Stimulated activated naive CD8-positive, alpha-beta T cell treated with anti-CD3 and anti-CD28 coated beads, Interleukin-15, Interleukin-2, amounts not matched to agents 100 ng/mL and 50 ng/mL, for 24 hours (primary cell): ENCODE data around the gene KCTD1.

Experiments
- H3K27ac Mint-ChIP-seq: one replicate; pipeline ENCODE4 v1.8.0; 2021; ENCODE audit warnings: mild to moderate bottlenecking, mixed read lengths
- H3K27me3 Mint-ChIP-seq: one replicate; pipeline ENCODE4 v1.8.0; 2021; ENCODE audit warnings: mixed read lengths
- H3K36me3 Mint-ChIP-seq: one replicate; pipeline ENCODE4 v1.8.0; 2021; ENCODE audit warnings: low read depth, mixed read lengths
- H3K4me1 Mint-ChIP-seq: one replicate; pipeline ENCODE4 v1.8.0; 2021; ENCODE audit warnings: low read depth, mixed read lengths
- H3K4me3 Mint-ChIP-seq: one replicate; pipeline ENCODE4 v1.8.0; 2021; ENCODE audit warnings: mild to moderate bottlenecking, mixed read lengths
- H3K9me3 Mint-ChIP-seq: one replicate; pipeline ENCODE4 v1.8.0; 2021; ENCODE audit warnings: mixed read lengths

The KCTD1 gene

DNA sequence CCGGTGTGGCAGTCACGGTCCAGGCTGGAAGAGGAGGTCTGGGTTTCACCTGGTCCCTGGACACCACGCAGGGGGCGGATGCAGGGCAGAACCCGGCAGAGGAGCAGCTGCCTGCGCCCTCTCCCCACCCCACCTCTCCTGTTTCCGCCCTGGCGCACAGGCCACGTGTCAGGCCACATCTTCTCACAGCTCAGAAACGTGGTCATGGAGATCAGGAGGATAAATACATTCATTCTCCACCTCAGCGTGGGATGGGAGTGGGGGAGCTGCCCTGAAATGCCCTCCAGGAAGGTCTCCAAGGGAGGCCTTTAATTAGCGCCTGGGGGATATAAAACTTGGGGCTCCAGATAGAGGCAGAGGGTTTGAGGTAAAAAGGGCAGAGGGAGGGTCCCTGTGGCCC, 142.0 kb downstream of the KCTD1 start:
- Mint-ChIP-seq H3K27me3 (no peaks in the 10 kb centered on the region), H3K4me1 (no peaks in the 10 kb centered on the region), H3K36me3 (peaks cover 4% of the 10 kb centered on the region), H3K9me3 (no peaks in the 10 kb centered on the region), H3K27ac (no peak overlapping the region), H3K4me3 (no peak overlapping the region)

DNA sequence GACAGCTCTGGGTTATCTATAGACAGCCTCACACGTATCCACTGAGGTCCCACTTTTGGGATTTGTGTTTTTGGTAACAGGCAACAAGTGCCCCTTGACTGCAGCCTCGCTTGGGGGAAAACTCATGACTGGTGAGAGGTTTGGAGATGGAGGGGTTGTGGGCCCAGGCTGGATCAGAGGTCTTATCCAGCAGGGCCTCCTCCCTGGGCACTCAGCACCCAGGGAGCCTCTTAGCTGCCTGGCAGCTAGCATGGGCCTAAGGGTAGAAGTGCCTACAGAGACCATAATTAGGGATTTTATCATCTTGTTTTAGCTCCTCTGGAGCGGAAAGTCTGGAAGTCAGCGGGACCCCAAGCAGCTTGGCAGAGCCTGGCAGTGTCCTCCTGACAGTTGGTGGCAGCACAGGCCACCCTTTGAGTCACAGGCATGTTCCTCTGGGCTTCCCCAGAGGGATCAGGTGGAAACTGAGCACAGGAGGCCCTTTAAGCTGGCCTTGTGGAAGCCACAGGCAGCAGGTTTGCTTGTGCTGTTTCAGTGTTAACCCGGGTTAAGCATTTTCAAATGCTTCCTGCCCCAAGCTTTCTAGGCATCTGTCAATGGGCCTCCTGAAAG, 143.1 kb downstream of the KCTD1 start:
- H3K36me3 Mint-ChIP-seq, result peaks cover 4% of the 10 kb centered on the region
- H3K4me3 Mint-ChIP-seq, result no peak overlapping the region
- H3K27me3 Mint-ChIP-seq, result no peaks in the 10 kb centered on the region
- H3K27ac Mint-ChIP-seq, result no peak overlapping the region
- no peaks in the 10 kb centered on the region for H3K9me3 Mint-ChIP-seq
- no peaks in the 10 kb centered on the region for H3K4me1 Mint-ChIP-seq
